Spleen (tissue), 7 donors: ENCODE data around the gene CRB2.

Experiments
- POLR2A ChIP-seq, 3 donors: fragments of 450-650 bp; IDR thresholded peaks; one replicate each; pipeline ENCODE4 v1.5.1; 2017; ENCODE audit warnings: antibody characterized with exemption in 3 of 3, mild to moderate bottlenecking in 1 of 3
- TF ChIP-seq, protein P1 (sequence below), 11 experiments: fragments of 200-600 bp in 7 of 11; fragments of 450-650 bp in 4 of 11; sonication (generic) in 4 of 11; IDR thresholded peaks in 8 of 11; conservative IDR thresholded peaks in 3 of 11; 1 replicate in 7 of 11; 2 replicates in 4 of 11; pipeline versions ENCODE4 v1.4.0 to v1.8.0; 2016 to 2021; ENCODE audit warnings: antibody characterized with exemption in 11 of 11, inconsistent platforms in 4 of 11, mild to moderate bottlenecking in 1 of 11
- donor health status: DM: no; HTN: no; CAD: no; lungs with moderate emphysema.
- donor health status: DM: no; HTN: no; CAD: no.
- donor health status: DM: no; HTN: no; CAD: no.

DNA sequence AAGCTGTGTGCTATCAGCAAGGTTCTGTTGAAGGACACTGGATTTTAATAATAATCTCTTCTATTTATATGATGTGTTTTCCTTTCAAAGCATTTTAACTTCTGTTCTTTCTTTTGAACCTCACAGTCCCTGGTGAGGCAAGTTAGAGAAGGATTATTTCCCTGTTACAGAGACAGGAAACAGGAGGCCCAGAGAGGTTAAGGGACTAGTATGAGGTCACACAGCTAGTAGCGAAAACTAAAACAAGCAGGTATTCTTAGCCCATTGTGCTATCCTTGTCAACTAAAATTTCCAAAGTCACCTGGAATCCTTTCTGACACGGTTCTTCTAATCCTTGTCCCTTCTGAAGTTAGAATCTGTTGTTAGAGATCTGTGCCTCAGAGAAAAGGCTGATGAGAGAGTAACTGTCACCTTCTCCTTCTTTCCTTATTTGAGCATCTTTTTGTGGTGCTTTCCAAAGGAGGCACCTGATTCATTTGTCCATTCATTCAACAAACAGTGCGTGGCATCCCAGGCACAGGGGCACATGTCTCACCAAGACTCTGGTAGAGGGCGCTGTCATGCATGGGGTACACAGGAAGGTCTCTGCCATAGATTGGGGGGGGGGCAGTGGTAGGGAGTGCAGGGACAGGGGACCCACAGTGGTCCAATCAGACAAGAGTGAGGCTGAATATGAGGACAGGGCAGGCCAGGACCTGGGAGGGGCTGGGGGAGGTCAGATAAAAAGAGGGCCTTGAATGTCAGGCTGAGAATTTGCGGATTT, 61.5 kb downstream of the CRB2 start:
- TF ChIP-seq, protein P1, sequence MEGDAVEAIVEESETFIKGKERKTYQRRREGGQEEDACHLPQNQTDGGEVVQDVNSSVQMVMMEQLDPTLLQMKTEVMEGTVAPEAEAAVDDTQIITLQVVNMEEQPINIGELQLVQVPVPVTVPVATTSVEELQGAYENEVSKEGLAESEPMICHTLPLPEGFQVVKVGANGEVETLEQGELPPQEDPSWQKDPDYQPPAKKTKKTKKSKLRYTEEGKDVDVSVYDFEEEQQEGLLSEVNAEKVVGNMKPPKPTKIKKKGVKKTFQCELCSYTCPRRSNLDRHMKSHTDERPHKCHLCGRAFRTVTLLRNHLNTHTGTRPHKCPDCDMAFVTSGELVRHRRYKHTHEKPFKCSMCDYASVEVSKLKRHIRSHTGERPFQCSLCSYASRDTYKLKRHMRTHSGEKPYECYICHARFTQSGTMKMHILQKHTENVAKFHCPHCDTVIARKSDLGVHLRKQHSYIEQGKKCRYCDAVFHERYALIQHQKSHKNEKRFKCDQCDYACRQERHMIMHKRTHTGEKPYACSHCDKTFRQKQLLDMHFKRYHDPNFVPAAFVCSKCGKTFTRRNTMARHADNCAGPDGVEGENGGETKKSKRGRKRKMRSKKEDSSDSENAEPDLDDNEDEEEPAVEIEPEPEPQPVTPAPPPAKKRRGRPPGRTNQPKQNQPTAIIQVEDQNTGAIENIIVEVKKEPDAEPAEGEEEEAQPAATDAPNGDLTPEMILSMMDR (IDR thresholded peaks at IDR 0.05 in 8 of 11, conservative IDR thresholded peaks at IDR 0.05 in 3 of 11): no peak
- no peak for TF ChIP-seq POLR2A (IDR thresholded peaks at IDR 0.05)
